Parathyroid adenoma (tissue), 2 donors: ENCODE measurements around the gene CSRP1.

Experiments used
- H2AFZ ChIP-seq: fragments of 300-600 bp; sonication (generic); one replicate; pipeline ENCODE4 v1.7.0; 2017; ENCODE audit warnings: antibody characterized with exemption, mild to moderate bottlenecking
- H3K27ac ChIP-seq: fragments of 300-600 bp; sonication (generic); one replicate; pipeline ENCODE4 v1.7.0; 2017
- H3K27me3 ChIP-seq: fragments of 300-600 bp; sonication (generic); one replicate; pipeline ENCODE4 v1.7.0; 2017; ENCODE audit warnings: low read length; ENCODE audit not compliant: control insufficient read depth, insufficient read depth
- H3K36me3 ChIP-seq: fragments of 300-600 bp; sonication (generic); one replicate; pipeline ENCODE4 v1.7.0; 2017; ENCODE audit warnings: low read length; ENCODE audit not compliant: control insufficient read depth, insufficient read depth
- H3K4me1 ChIP-seq: fragments of 300-600 bp; sonication (generic); one replicate; pipeline ENCODE4 v1.7.0; 2017; ENCODE audit warnings: control low read depth
- H3K4me2 ChIP-seq: fragments of 300-600 bp; sonication (generic); one replicate; pipeline ENCODE4 v1.7.0; 2017; ENCODE audit warnings: low read length
- H3K4me3 ChIP-seq: fragments of 300-600 bp; sonication (generic); one replicate; pipeline ENCODE4 v1.7.0; 2017; ENCODE audit warnings: low read depth, low read length
- H3K79me2 ChIP-seq: fragments of 300-600 bp; sonication (generic); one replicate; pipeline ENCODE4 v1.7.0; 2017; ENCODE audit warnings: control low read depth
- H3K9ac ChIP-seq: fragments of 300-600 bp; sonication (generic); one replicate; pipeline ENCODE4 v1.7.0; 2017; ENCODE audit warnings: mild to moderate bottlenecking
- H3K9me3 ChIP-seq: fragments of 300-600 bp; sonication (generic); one replicate; pipeline ENCODE4 v1.7.0; 2017; ENCODE audit warnings: low read length; ENCODE audit not compliant: control insufficient read depth
- CTCF ChIP-seq: fragments of 300-600 bp; sonication (generic); IDR thresholded peaks from one replicate; pipeline ENCODE4 v1.7.0; 2017; ENCODE audit warnings: antibody characterized with exemption, mild to moderate bottlenecking
- donor health status: primary hyperparathyroidism.

The CSRP1 gene

GRCh38 chr1:201454608-201455007 lies 52.3 kb downstream of the CSRP1 start:
- H3K79me2 ChIP-seq, result no peaks in the 10 kb centered on the region
- no peaks in the 10 kb centered on the region for H3K36me3 ChIP-seq
- no peaks in the 10 kb centered on the region for H3K4me1 ChIP-seq
- no peaks in the 10 kb centered on the region for H3K9me3 ChIP-seq
- H3K27ac ChIP-seq, result no peak overlapping the region
- H3K27me3 ChIP-seq, result no peaks in the 10 kb centered on the region
- H2AFZ ChIP-seq, result no peak overlapping the region
- H3K9ac ChIP-seq, result no peak overlapping the region
- no peak for TF ChIP-seq CTCF
- no peak overlapping the region for H3K4me3 ChIP-seq
- no peak overlapping the region for H3K4me2 ChIP-seq

- no peaks in the 10 kb centered on the region for H3K4me1 ChIP-seq
Observed at GRCh38 chr1:201452866-201453265, 54.1 kb downstream of the CSRP1 start.

GRCh38 chr1:201450721-201451291 lies 56.1 kb downstream of the CSRP1 start:
- Histone ChIP-seq H3K4me1 (no peaks in the 10 kb centered on the region), H2AFZ (no peak overlapping the region), H3K4me2 (no peak overlapping the region), H3K36me3 (no peaks in the 10 kb centered on the region), H3K4me3 (no peak overlapping the region), H3K9ac (no peak overlapping the region), H3K27me3 (no peaks in the 10 kb centered on the region), H3K9me3 (no peaks in the 10 kb centered on the region), H3K27ac (no peak overlapping the region), H3K79me2 (no peaks in the 10 kb centered on the region)
- no peak for TF ChIP-seq CTCF

More at GRCh38 chr1:201452866-201453265, 54.1 kb downstream of the CSRP1 start:
- no peak for TF ChIP-seq CTCF
- no peak overlapping the region for H3K9ac ChIP-seq
- H3K9me3 ChIP-seq, result no peaks in the 10 kb centered on the region
- no peak overlapping the region for H3K4me3 ChIP-seq
- no peaks in the 10 kb centered on the region for H3K27me3 ChIP-seq
- H2AFZ ChIP-seq, result no peak overlapping the region
- H3K36me3 ChIP-seq, result no peaks in the 10 kb centered on the region
- no peak overlapping the region for H3K4me2 ChIP-seq
- H3K79me2 ChIP-seq, result no peaks in the 10 kb centered on the region
- H3K27ac ChIP-seq, result no peak overlapping the region

DNA sequence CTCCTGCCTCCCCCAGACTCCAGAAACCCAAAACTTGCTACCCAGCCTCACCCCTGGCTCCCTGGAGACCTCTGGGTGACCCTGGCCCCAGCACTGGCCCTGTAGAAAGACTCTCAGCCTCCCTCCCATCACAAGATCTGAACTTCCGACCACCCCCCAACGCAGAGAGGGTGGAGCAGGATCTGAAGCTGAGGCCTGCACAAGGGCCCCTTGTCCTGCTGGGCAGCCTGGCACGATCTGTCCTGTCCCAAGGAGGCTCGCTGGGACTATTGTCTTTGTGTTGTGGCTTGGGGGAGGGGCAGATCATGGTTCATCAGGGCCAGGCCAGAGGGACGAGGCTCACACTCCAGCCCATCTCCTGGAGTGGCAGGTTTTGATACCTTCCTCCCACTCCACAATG lies 57.9 kb downstream of the CSRP1 start:
- Histone ChIP-seq H3K9ac (no peak overlapping the region), H3K27ac (no peak overlapping the region), H3K36me3 (no peaks in the 10 kb centered on the region), H3K79me2 (no peaks in the 10 kb centered on the region), H3K9me3 (no peaks in the 10 kb centered on the region), H3K4me2 (no peak overlapping the region), H3K27me3 (no peaks in the 10 kb centered on the region), H3K4me3 (no peak overlapping the region), H3K4me1 (no peaks in the 10 kb centered on the region), H2AFZ (no peak overlapping the region)
- TF ChIP-seq CTCF, result no peak
